ENCODE results near the gene POTEH.
"Not testable (repeated sequence)": the region's sequence is repeated elsewhere in the genome, so short reads cannot be mapped to it uniquely, and the experiment has no call there.

POTEH gene

GRCh38 chr22:15738157-15738908 lies 48.5 kb downstream of the POTEH start:
- DNase-seq = not testable (repeated sequence)

- not testable (repeated sequence) for DNase-seq
Observed at GRCh38 chr22:15738909-15739391, 49.1 kb downstream of the POTEH start.

- DNase-seq = not testable (repeated sequence)
Observed at GRCh38 chr22:15747636-15748323, 58.0 kb downstream of the POTEH start.

GRCh38 chr22:15749181-15749970 lies 59.5 kb downstream of the POTEH start:
- not testable (repeated sequence) for DNase-seq

GRCh38 chr22:15759443-15760097 lies 69.7 kb downstream of the POTEH start:
- DNase-seq = not testable (repeated sequence)

- DNase-seq = not testable (repeated sequence)
Observed at GRCh38 chr22:15760388-15761150, 70.7 kb downstream of the POTEH start.

- DNase-seq = not testable (repeated sequence)
Observed at GRCh38 chr22:15761151-15761777, 71.4 kb downstream of the POTEH start.

GRCh38 chr22:15763559-15763958 lies 73.7 kb downstream of the POTEH start:
- not testable (repeated sequence) for DNase-seq
